IMR-90 (cell line): ENCODE data around the gene BCL2. TPM values are rescaled to one million over a fixed set of nuclear protein-coding genes. Genes with fewer than 3 reads are reported as not detected.

Experiments used
- ATAC-seq: fragments of 200-7000 bp; cut with Tn5 transposase; 2 replicates; pipeline ENCODE4 v1.9.1; 2020; ENCODE audit warnings: low read depth, mild to moderate bottlenecking, moderate library complexity
- BruUV-seq: library from RNA; stranded (reverse); fragments of 400-500 nt; replicated peaks from 2 replicates; lab custom pipeline; 2021; lab: Mats Ljungman, UMichigan
- CTCF ChIA-PET: fragments of 300-600 bp; formaldehyde crosslinking; extraction: SDS; loops from one replicate; lab custom pipeline; 2021; ENCODE audit warnings: antibody characterized with exemption; lab: Yijun Ruan, JAX
- POLR2A ChIA-PET: fragments of 300-600 bp; sonication (Branson Sonifier 250); formaldehyde crosslinking; loops from one replicate; lab custom pipeline; 2022; ENCODE audit warnings: antibody characterized with exemption; ENCODE audit not compliant: unreplicated experiment; lab: Charles Lee
- DNase-seq: peaks from one replicate; pipeline ENCODE4 v3.0.0; 2013
- H2AFZ ChIP-seq: replicated peaks from 2 replicates; pipeline ENCODE3; 2013; ENCODE audit warnings: low read length, mild to moderate bottlenecking; ENCODE audit not compliant: poor library complexity
- H2AK5ac ChIP-seq: 2 replicates; pipeline ENCODE4 v1.6.1; 2013; ENCODE audit warnings: low read depth, low read length, inconsistent platforms
- H2AK9ac ChIP-seq: replicated peaks from 2 replicates; pipeline ENCODE3; 2013; ENCODE audit warnings: mild to moderate bottlenecking, low read depth, low read length, moderate library complexity; ENCODE audit not compliant: poor library complexity
- H2BK120ac ChIP-seq: 2 replicates; pipeline ENCODE4 v1.6.1; 2013; ENCODE audit warnings: low read depth, low read length, inconsistent platforms
- H2BK15ac ChIP-seq: 3 replicates; pipeline ENCODE4 v1.6.1; 2013; ENCODE audit warnings: low read depth, low read length, inconsistent platforms
- H2BK20ac ChIP-seq: 2 replicates; pipeline ENCODE4 v1.6.1; 2013; ENCODE audit warnings: low read depth, mild to moderate bottlenecking, inconsistent platforms, low read length, moderate library complexity
- H2BK5ac ChIP-seq: 2 replicates; pipeline ENCODE4 v1.6.1; 2013; ENCODE audit warnings: mild to moderate bottlenecking, low read depth, low read length, inconsistent platforms; ENCODE audit not compliant: poor library complexity, severe bottlenecking
- H3K14ac ChIP-seq: replicated peaks from 2 replicates; pipeline ENCODE4 v1.6.1; 2013; ENCODE audit warnings: low read depth, low read length, inconsistent platforms
- H3K18ac ChIP-seq: 2 replicates; pipeline ENCODE4 v1.6.1; 2013; ENCODE audit warnings: low read depth, low read length, control low read depth
- H3K23ac ChIP-seq: 2 replicates; pipeline ENCODE4 v1.6.1; 2013; ENCODE audit warnings: low read depth, low read length, inconsistent platforms
- H3K27ac ChIP-seq: 2 replicates; pipeline ENCODE4 v1.5.1; 2013; ENCODE audit warnings: mild to moderate bottlenecking, control low read depth, low read length; ENCODE audit not compliant: insufficient read depth
- H3K27me3 ChIP-seq: 2 replicates; pipeline ENCODE4 v1.6.1; 2013; ENCODE audit warnings: low read length; ENCODE audit not compliant: control insufficient read depth, insufficient read depth
- H3K36me3 ChIP-seq: 2 replicates; pipeline ENCODE4 v1.6.1; 2013; ENCODE audit warnings: low read length, mixed read lengths; ENCODE audit not compliant: control insufficient read depth, insufficient read depth
- H3K4ac ChIP-seq: 2 replicates; pipeline ENCODE4 v1.6.1; 2013; ENCODE audit warnings: low read depth, low read length, inconsistent platforms
- H3K4me1 ChIP-seq: 2 replicates; pipeline ENCODE4 v1.6.1; 2013; ENCODE audit warnings: low read length, mixed read lengths; ENCODE audit not compliant: control insufficient read depth, insufficient read depth
- H3K4me2 ChIP-seq: 2 replicates; pipeline ENCODE4 v1.6.1; 2013; ENCODE audit warnings: low read depth, mild to moderate bottlenecking, control low read depth, low read length, moderate library complexity
- H3K4me3 ChIP-seq: 2 replicates; pipeline ENCODE4 v1.5.1; 2013; ENCODE audit warnings: low read depth, mild to moderate bottlenecking, control low read depth, low read length, moderate library complexity; ENCODE audit not compliant: insufficient read depth
- H3K56ac ChIP-seq: 2 replicates; pipeline ENCODE4 v1.6.1; 2013; ENCODE audit warnings: low read length, inconsistent platforms; ENCODE audit not compliant: insufficient read depth; ENCODE audit errors: extremely low read depth
- H3K79me1 ChIP-seq, 2 experiments: 2 replicates each; pipeline ENCODE4 v1.6.1; 2013; ENCODE audit warnings: low read length in 2 of 2, inconsistent platforms in 1 of 2, low read depth in 1 of 2
- H3K9ac ChIP-seq: 2 replicates; pipeline ENCODE4 v1.6.1; 2013; ENCODE audit warnings: low read depth, low read length, control low read depth
- H3K9me1 ChIP-seq: 2 replicates; pipeline ENCODE4 v1.6.1; 2013; ENCODE audit warnings: low read length, inconsistent platforms; ENCODE audit not compliant: insufficient read depth
- H3K9me3 ChIP-seq: 2 replicates; pipeline ENCODE4 v1.6.1; 2013; ENCODE audit warnings: low read length; ENCODE audit not compliant: control insufficient read depth, insufficient read depth
- H4K20me1 ChIP-seq: 2 replicates; pipeline ENCODE4 v1.6.1; 2013; ENCODE audit warnings: low read length, inconsistent platforms; ENCODE audit not compliant: insufficient read depth
- H4K5ac ChIP-seq: 2 replicates; pipeline ENCODE4 v1.6.1; 2013; ENCODE audit warnings: mild to moderate bottlenecking, low read depth, low read length, control low read depth
- H4K8ac ChIP-seq, 2 experiments: 2 replicates each; pipeline ENCODE4 v1.6.1; 2013; ENCODE audit warnings: low read depth in 2 of 2, low read length in 2 of 2, control low read depth in 1 of 2, inconsistent platforms in 1 of 2
- H4K91ac ChIP-seq: 2 replicates; pipeline ENCODE4 v1.6.1; 2013; ENCODE audit warnings: low read depth, low read length, inconsistent platforms; ENCODE audit not compliant: insufficient read depth
- CEBPB ChIP-seq: IDR thresholded peaks from 2 replicates; pipeline ENCODE4 v1.6.1; 2012; ENCODE audit warnings: low read depth, low read length, improper control_type of control experiment
- WGBS, 2 experiments: methylation state at CpG; one replicate each; pipeline versions ENCODE4 v1.1.5 to v1.1.7; 2013; ENCODE audit warnings: missing lambda C conversion rate in 2 of 2; ENCODE audit not compliant: insufficient read length in 1 of 2; ENCODE audit errors: extremely low coverage in 2 of 2; 5-methylcytosine and 5-hydroxymethylcytosine counted together
- dilution Hi-C: fragments of 300-500 bp; cut with HindIII; formaldehyde crosslinking; loops from one replicate; pipeline ENCODE4 v1.14.3; 2018; ENCODE audit warnings: low sequenced_read_pairs; ENCODE audit not compliant: unreplicated experiment
- in situ Hi-C: fragments of 300-500 bp; cut with MboI; formaldehyde crosslinking; loops from 3 replicates; pipeline ENCODE4 v1.14.3; 2019; ENCODE audit warnings: low sequenced_read_pairs, inconsistent platforms, mixed read lengths
- intact Hi-C: fragments of 100-400 bp; cut with micrococcal nuclease; formaldehyde crosslinking; loops from 2 replicates; pipeline ENCODE4 v1.10.0; 2022
- polyA plus RNA-seq, 3 experiments: library from polyadenylated mRNA; depleted of rRNA; stranded (reverse); fragments of >200 nt; gene quantifications; 2 replicates each; pipeline ENCODE4 v1.2.3, GENCODE V29; 2012; ENCODE audit warnings: low replicate concordance in 1 of 3
- total RNA-seq: library from RNA; depleted of rRNA; stranded (reverse); fragments of >200 nt; gene quantifications from 2 replicates; pipeline ENCODE4 v1.2.3, GENCODE V29; 2012

BCL2 gene
- total and polyA plus RNA-seq, 2 of the 4 experiments (the other 2 are of a cell fraction) = 0.24 to 0.54 TPM

DNA sequence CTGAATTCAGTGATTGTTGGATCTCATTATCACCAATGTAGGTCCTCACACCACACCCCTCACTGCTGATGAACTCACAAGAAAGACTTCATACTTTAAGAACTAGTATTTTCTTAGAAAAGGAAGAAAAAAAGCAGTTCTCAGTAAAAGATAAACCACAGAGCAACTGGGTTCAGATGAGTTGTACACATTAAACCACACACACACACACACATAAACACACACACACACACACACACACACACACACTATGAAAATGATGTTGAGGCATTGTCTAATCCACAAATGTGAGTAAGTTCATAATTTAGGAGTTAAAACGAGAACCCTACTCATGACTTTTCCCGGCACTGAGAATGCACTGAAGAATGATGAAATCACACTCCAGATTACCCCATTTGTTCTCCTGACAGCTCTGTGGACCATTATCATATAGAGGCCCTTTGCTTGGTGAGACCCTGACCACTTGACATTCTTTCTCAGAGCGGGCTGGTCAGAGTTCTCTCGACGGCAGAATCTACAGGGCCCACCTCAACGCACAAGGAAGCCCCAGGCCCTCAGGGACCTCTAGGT is 106.2 kb downstream of the BCL2 start:
- no TSS peak for BruUV-seq
- H3K9me3 ChIP-seq = no peaks in the 10 kb centered on the region

More for the DNA sequence above, 106.2 kb downstream of the BCL2 start:
- H3K36me3 ChIP-seq = no peaks in the 10 kb centered on the region
- no peak overlapping the region for H2BK15ac ChIP-seq
- in situ Hi-C loops (no loop called here), intact Hi-C loops (no loop called here), dilution Hi-C loops (no loop called here)
- no peak overlapping the region for H2AK5ac ChIP-seq
- H2BK5ac ChIP-seq = no peak overlapping the region
- WGBS, 2 experiments = no CpG with 5 or more reads among the region's 6 CpGs
- no peak overlapping the region for H2AFZ ChIP-seq
- H3K9me1 ChIP-seq = peaks cover 6% of the 10 kb centered on the region; the same call in 1 of the 2 replicates
- H3K14ac ChIP-seq = no peak overlapping the region
- H3K23ac ChIP-seq = no peak overlapping the region
- no peak overlapping the region for H4K91ac ChIP-seq
- no peak overlapping the region for H3K56ac ChIP-seq
- no peak overlapping the region for H3K4me2 ChIP-seq
- no peaks in the 10 kb centered on the region for H4K20me1 ChIP-seq
- H3K4me1 ChIP-seq = peaks cover 2% of the 10 kb centered on the region; the same call in 1 of the 2 replicates
- H3K4me3 ChIP-seq = no peak overlapping the region
- TF ChIP-seq CEBPB = no peak
- no peak overlapping the region for H3K9ac ChIP-seq
- ChIA-PET POLR2A (no interaction called here), CTCF (no interaction called here)
- no peak overlapping the region for H4K8ac ChIP-seq
- H3K79me1 ChIP-seq = no peaks in the 10 kb centered on the region
- no peak overlapping the region for H3K27ac ChIP-seq
- ATAC-seq (no peak), DNase-seq (no peak)
- no peak overlapping the region for H3K18ac ChIP-seq
- no peak overlapping the region for H3K4ac ChIP-seq
- H2BK20ac ChIP-seq = peak overlapping the region; percentile 38; the same call in 1 of the 2 replicates
- no peak overlapping the region for H2AK9ac ChIP-seq
- H2BK120ac ChIP-seq = peak overlapping the region; percentile 50
- H3K27me3 ChIP-seq = peaks cover 7% of the 10 kb centered on the region
- H4K5ac ChIP-seq = no peak overlapping the region
